Endometrial microvascular endothelial cells (primary cell): ENCODE results near the gene MPP4. TPM values are rescaled to one million over a fixed set of nuclear protein-coding genes. Genes with fewer than 3 reads are reported as not detected.
"Not testable (repeated sequence)": the region's sequence is repeated elsewhere in the genome, so short reads cannot be mapped to it uniquely, and the experiment has no call there.

Experiments used
- in situ Hi-C: cut with HindIII; loops from 2 replicates; pipeline ENCODE4 v1.10.0; 2017; ENCODE audit warnings: low sequenced_read_pairs, low pct_unique_long_range_greater_than_20kb; ENCODE audit errors: inconsistent ontology term
- total RNA-seq: library from RNA; depleted of rRNA; stranded (reverse); fragments of >200 nt; gene quantifications from one replicate; pipeline ENCODE4 v1.2.3, GENCODE V29; 2015; ENCODE audit errors: inconsistent ontology term

The MPP4 gene
- total RNA-seq, 1 donor from 2014 or later = 11.0 TPM

- in situ Hi-C loops = no loop called here
Measured at GRCh38 chr2:201675454-201675853, 23.0 kb downstream of the MPP4 start.

- in situ Hi-C loops = no loop called here
Measured at GRCh38 chr2:201674794-201675193, 23.6 kb downstream of the MPP4 start.

- in situ Hi-C loops = no loop called here
Measured at GRCh38 chr2:201674298-201674697, 24.1 kb downstream of the MPP4 start.

- in situ Hi-C loops = no loop called here
Measured at GRCh38 chr2:201673546-201673945, 24.9 kb downstream of the MPP4 start.

- in situ Hi-C loops = not testable (repeated sequence)
Measured at GRCh38 chr2:201671205-201671604, 27.2 kb downstream of the MPP4 start.

GRCh38 chr2:201669865-201670264 is 28.6 kb downstream of the MPP4 start:
- in situ Hi-C loops = no loop called here

GRCh38 chr2:201668402-201668910 is 30.0 kb downstream of the MPP4 start:
- in situ Hi-C loops = no loop called here

- in situ Hi-C loops = no loop called here
Measured at GRCh38 chr2:201664334-201664733, 34.1 kb downstream of the MPP4 start.

- in situ Hi-C loops = no loop called here
Measured at GRCh38 chr2:201661366-201661765, 37.1 kb downstream of the MPP4 start.

GRCh38 chr2:201660293-201660895 is 38.0 kb downstream of the MPP4 start:
- in situ Hi-C loops = no loop called here

GRCh38 chr2:201656740-201657139 is 41.7 kb downstream of the MPP4 start:
- in situ Hi-C loops = no loop called here

GRCh38 chr2:201656102-201656501 is 42.3 kb downstream of the MPP4 start:
- in situ Hi-C loops = no loop called here

- in situ Hi-C loops = no loop called here
Measured at GRCh38 chr2:201654616-201655384, 43.6 kb downstream of the MPP4 start.

- in situ Hi-C loops = no loop called here
Measured at GRCh38 chr2:201653221-201653620, 45.2 kb downstream of the MPP4 start.

GRCh38 chr2:201649442-201649841 is 49.0 kb downstream of the MPP4 start:
- in situ Hi-C loops = no loop called here

GRCh38 chr2:201647431-201647830 is 51.0 kb downstream of the MPP4 start:
- in situ Hi-C loops = no loop called here

- in situ Hi-C loops = no loop called here
Measured at GRCh38 chr2:201644001-201644400, 54.4 kb downstream of the MPP4 start.

- in situ Hi-C loops = no loop called here
Measured at GRCh38 chr2:201643216-201643890, 55.1 kb downstream of the MPP4 start, which contains the start of gene TMEM237. TMEM237 (minus strand) TSS chr2:201643503; CDS start chr2:201643400, 103 bp downstream.

GRCh38 chr2:201642579-201643215 is 55.7 kb downstream of the MPP4 start:
- in situ Hi-C loops = no loop called here
